Cardiac fibroblast (primary cell): Measurements from ENCODE around the gene NMNAT2.
"Not testable (repeated sequence)": the region's sequence is repeated elsewhere in the genome, so short reads cannot be mapped to it uniquely, and the experiment has no call there.

ENCODE experiments used
- DNase-seq, 2 donors: peaks; one replicate each; pipeline versions ENCODE4 v3.0.0 to v3.0.0-alpha.2; 2010; ENCODE audit warnings: low read depth in 2 of 2
- H3K4me3 ChIP-seq, 2 donors: replicated peaks in 1 of 2; 1 replicate in 1 of 2; 2 replicates in 1 of 2; pipeline ENCODE4 v1.5.1; 2011; ENCODE audit warnings: low read depth in 2 of 2, low read length in 2 of 2, mild to moderate bottlenecking in 2 of 2, moderate library complexity in 1 of 2
- CTCF ChIP-seq: IDR thresholded peaks from one replicate; pipeline ENCODE4 v1.5.1; 2011; ENCODE audit warnings: low read depth, mild to moderate bottlenecking, low read length, inconsistent platforms

The NMNAT2 gene

GRCh38 chr1:183246436-183246835 lies 171.7 kb downstream of the NMNAT2 start:
- H3K4me3 ChIP-seq: no peak overlapping the region
- no peak for TF ChIP-seq CTCF
- DNase-seq: no peak

GRCh38 chr1:183245357-183245756 lies 172.8 kb downstream of the NMNAT2 start:
- no peak for DNase-seq
- no peak for TF ChIP-seq CTCF
- no peak overlapping the region for H3K4me3 ChIP-seq

GRCh38 chr1:183244466-183244865 lies 173.7 kb downstream of the NMNAT2 start:
- DNase-seq: peak; percentile 97 to 99
- TF ChIP-seq CTCF: no peak

GRCh38 chr1:183243161-183244050 lies 174.8 kb downstream of the NMNAT2 start:
- H3K4me3 ChIP-seq: no peak overlapping the region
- no peak for TF ChIP-seq CTCF
- DNase-seq: peak; percentile 53 to 83

More at GRCh38 chr1:183244466-183244865, 173.7 kb downstream of the NMNAT2 start:
- H3K4me3 ChIP-seq: no peak overlapping the region

- no peak overlapping the region for H3K4me3 ChIP-seq
- no peak for TF ChIP-seq CTCF
- peak in 1 of 2 donors; percentile 51 for DNase-seq
Observed at GRCh38 chr1:183242556-183242955, 175.6 kb downstream of the NMNAT2 start.

GRCh38 chr1:183241471-183241870 lies 176.7 kb downstream of the NMNAT2 start:
- DNase-seq: peak; percentile 53 to 57
- no peak overlapping the region for H3K4me3 ChIP-seq
- TF ChIP-seq CTCF: no peak

- not testable (repeated sequence) for H3K4me3 ChIP-seq, DNase-seq
Observed at GRCh38 chr1:183240853-183241252, 177.3 kb downstream of the NMNAT2 start.
